ENCODE data around the gene STXBP5.

The STXBP5 gene

GRCh38 chr6:147381712-147382111, 177.5 kb downstream of the STXBP5 start:
- no peaks in the 10 kb centered on the region for H3K27me3 ChIP-seq (ENCODE audit: insufficient read depth, insufficient read length)
- no peak overlapping the region for H3K4me3 ChIP-seq (ENCODE audit: insufficient read length, low read depth)

GRCh38 chr6:147382945-147383554, 178.8 kb downstream of the STXBP5 start:
- H3K4me1 ChIP-seq (ENCODE audit: insufficient read depth, insufficient read length): no peaks in the 10 kb centered on the region
- no peaks in the 10 kb centered on the region for H3K27me3 ChIP-seq (ENCODE audit: insufficient read depth, insufficient read length)
- DNase-seq (ENCODE audit: low read depth, low spot score): no peak
- no peaks in the 10 kb centered on the region for H3K36me3 ChIP-seq (ENCODE audit: insufficient read depth, insufficient read length, low read length)
- H3K9ac ChIP-seq (ENCODE audit: insufficient read length, low read depth): no peak overlapping the region
- no peak overlapping the region for H3K4me3 ChIP-seq (ENCODE audit: insufficient read length, low read depth)
- peaks cover 5% of the 10 kb centered on the region for H3K9me3 ChIP-seq (ENCODE audit: insufficient read depth, low read length)
- TF ChIP-seq SUZ12 (IDR thresholded peaks at IDR 0.05; ENCODE audit: extremely low read depth, insufficient read depth, insufficient read length): no peak
- no peak for TF ChIP-seq ZNF274 (IDR thresholded peaks at IDR 0.05; ENCODE audit: low read depth, low read length)
- no peak for TF ChIP-seq YY1 (IDR thresholded peaks at IDR 0.05; ENCODE audit: insufficient read depth, insufficient read length)

More at GRCh38 chr6:147381712-147382111, 177.5 kb downstream of the STXBP5 start:
- Histone ChIP-seq H3K9me3 (ENCODE audit: insufficient read depth, low read length) (peaks cover 5% of the 10 kb centered on the region), H3K4me1 (ENCODE audit: insufficient read depth, insufficient read length) (no peaks in the 10 kb centered on the region), H3K36me3 (ENCODE audit: insufficient read depth, insufficient read length, low read length) (no peaks in the 10 kb centered on the region), H3K9ac (ENCODE audit: insufficient read length, low read depth) (no peak overlapping the region)
- DNase-seq (ENCODE audit: low read depth, low spot score): no peak
- TF ChIP-seq YY1 (IDR thresholded peaks at IDR 0.05; ENCODE audit: insufficient read depth, insufficient read length) (no peak), SUZ12 (IDR thresholded peaks at IDR 0.05; ENCODE audit: extremely low read depth, insufficient read depth, insufficient read length) (no peak), ZNF274 (IDR thresholded peaks at IDR 0.05; ENCODE audit: low read depth, low read length) (no peak)

GRCh38 chr6:147384029-147384428, 179.8 kb downstream of the STXBP5 start:
- Histone ChIP-seq H3K9ac (ENCODE audit: insufficient read length, low read depth) (no peak overlapping the region), H3K36me3 (ENCODE audit: insufficient read depth, insufficient read length, low read length) (no peaks in the 10 kb centered on the region), H3K9me3 (ENCODE audit: insufficient read depth, low read length) (peaks cover 5% of the 10 kb centered on the region), H3K27me3 (ENCODE audit: insufficient read depth, insufficient read length) (no peaks in the 10 kb centered on the region), H3K4me1 (ENCODE audit: insufficient read depth, insufficient read length) (no peaks in the 10 kb centered on the region), H3K4me3 (ENCODE audit: insufficient read length, low read depth) (no peak overlapping the region)
- DNase-seq (ENCODE audit: low read depth, low spot score): no peak
- TF ChIP-seq SUZ12 (IDR thresholded peaks at IDR 0.05; ENCODE audit: extremely low read depth, insufficient read depth, insufficient read length) (no peak), ZNF274 (IDR thresholded peaks at IDR 0.05; ENCODE audit: low read depth, low read length) (no peak), YY1 (IDR thresholded peaks at IDR 0.05; ENCODE audit: insufficient read depth, insufficient read length) (no peak)

- H3K4me1 ChIP-seq (ENCODE audit: insufficient read depth, insufficient read length): no peaks in the 10 kb centered on the region
- no peaks in the 10 kb centered on the region for H3K27me3 ChIP-seq (ENCODE audit: insufficient read depth, insufficient read length)
- H3K4me3 ChIP-seq (ENCODE audit: insufficient read length, low read depth): no peak overlapping the region
- H3K36me3 ChIP-seq (ENCODE audit: insufficient read depth, insufficient read length, low read length): no peaks in the 10 kb centered on the region
- H3K9me3 ChIP-seq (ENCODE audit: insufficient read depth, low read length): peaks cover 5% of the 10 kb centered on the region; the same call in 1 of the 2 replicates
- TF ChIP-seq ZNF274 (IDR thresholded peaks at IDR 0.05; ENCODE audit: low read depth, low read length) (no peak), YY1 (IDR thresholded peaks at IDR 0.05; ENCODE audit: insufficient read depth, insufficient read length) (no peak), SUZ12 (IDR thresholded peaks at IDR 0.05; ENCODE audit: extremely low read depth, insufficient read depth, insufficient read length) (no peak)
- no peak for DNase-seq (ENCODE audit: low read depth, low spot score)
- H3K9ac ChIP-seq (ENCODE audit: insufficient read length, low read depth): no peak overlapping the region
These were observed 180.8 kb downstream of the STXBP5 start for GRCh38 chr6:147384737-147385710.

GRCh38 chr6:147389463-147389862, 185.2 kb downstream of the STXBP5 start:
- Histone ChIP-seq H3K4me1 (ENCODE audit: insufficient read depth, insufficient read length) (no peaks in the 10 kb centered on the region), H3K9ac (ENCODE audit: insufficient read length, low read depth) (no peak overlapping the region), H3K9me3 (ENCODE audit: insufficient read depth, low read length) (no peaks in the 10 kb centered on the region), H3K36me3 (ENCODE audit: insufficient read depth, insufficient read length, low read length) (no peaks in the 10 kb centered on the region), H3K27me3 (ENCODE audit: insufficient read depth, insufficient read length) (no peaks in the 10 kb centered on the region), H3K4me3 (ENCODE audit: insufficient read length, low read depth) (no peak overlapping the region)
- no peak for TF ChIP-seq YY1 (IDR thresholded peaks at IDR 0.05; ENCODE audit: insufficient read depth, insufficient read length)
- DNase-seq (ENCODE audit: low read depth, low spot score): no peak

GRCh38 chr6:147390909-147391536, 186.8 kb downstream of the STXBP5 start:
- H3K27me3 ChIP-seq (ENCODE audit: insufficient read depth, insufficient read length): no peaks in the 10 kb centered on the region
- no peak for DNase-seq (ENCODE audit: low read depth, low spot score)
- no peak for TF ChIP-seq ZNF274 (IDR thresholded peaks at IDR 0.05; ENCODE audit: low read depth, low read length)
- TF ChIP-seq YY1 (IDR thresholded peaks at IDR 0.05; ENCODE audit: insufficient read depth, insufficient read length): no peak
- TF ChIP-seq SUZ12 (IDR thresholded peaks at IDR 0.05; ENCODE audit: extremely low read depth, insufficient read depth, insufficient read length): no peak
- no peaks in the 10 kb centered on the region for H3K36me3 ChIP-seq (ENCODE audit: insufficient read depth, insufficient read length, low read length)
- H3K9me3 ChIP-seq (ENCODE audit: insufficient read depth, low read length): no peaks in the 10 kb centered on the region
- no peak overlapping the region for H3K9ac ChIP-seq (ENCODE audit: insufficient read length, low read depth)
- H3K4me3 ChIP-seq (ENCODE audit: insufficient read length, low read depth): no peak overlapping the region
- H3K4me1 ChIP-seq (ENCODE audit: insufficient read depth, insufficient read length): no peaks in the 10 kb centered on the region
